IMR-90 (cell line): ENCODE results near the gene MAPK11. TPM values are rescaled to one million over a fixed set of nuclear protein-coding genes. Genes with fewer than 3 reads are reported as not detected.

Source experiments
- ATAC-seq: fragments of 200-7000 bp; cut with Tn5 transposase; 2 replicates; pipeline ENCODE4 v1.9.1; 2020; ENCODE audit warnings: low read depth, mild to moderate bottlenecking, moderate library complexity
- BruUV-seq: library from RNA; stranded (reverse); fragments of 400-500 nt; replicated peaks from 2 replicates; lab custom pipeline; 2021; lab: Mats Ljungman, UMichigan
- CTCF ChIA-PET: fragments of 300-600 bp; formaldehyde crosslinking; extraction: SDS; loops from one replicate; lab custom pipeline; 2021; ENCODE audit warnings: antibody characterized with exemption; lab: Yijun Ruan, JAX
- POLR2A ChIA-PET: fragments of 300-600 bp; sonication (Branson Sonifier 250); formaldehyde crosslinking; loops from one replicate; lab custom pipeline; 2022; ENCODE audit warnings: antibody characterized with exemption; ENCODE audit not compliant: unreplicated experiment; lab: Charles Lee
- DNase-seq: peaks from one replicate; pipeline ENCODE4 v3.0.0; 2013
- H2AFZ ChIP-seq: replicated peaks from 2 replicates; pipeline ENCODE3; 2013; ENCODE audit warnings: low read length, mild to moderate bottlenecking; ENCODE audit not compliant: poor library complexity
- H2AK5ac ChIP-seq: 2 replicates; pipeline ENCODE4 v1.6.1; 2013; ENCODE audit warnings: low read depth, low read length, inconsistent platforms
- H2AK9ac ChIP-seq: replicated peaks from 2 replicates; pipeline ENCODE3; 2013; ENCODE audit warnings: mild to moderate bottlenecking, low read depth, low read length, moderate library complexity; ENCODE audit not compliant: poor library complexity
- H2BK120ac ChIP-seq: 2 replicates; pipeline ENCODE4 v1.6.1; 2013; ENCODE audit warnings: low read depth, low read length, inconsistent platforms
- H2BK15ac ChIP-seq: 3 replicates; pipeline ENCODE4 v1.6.1; 2013; ENCODE audit warnings: low read depth, low read length, inconsistent platforms
- H2BK20ac ChIP-seq: 2 replicates; pipeline ENCODE4 v1.6.1; 2013; ENCODE audit warnings: low read depth, mild to moderate bottlenecking, inconsistent platforms, low read length, moderate library complexity
- H2BK5ac ChIP-seq: 2 replicates; pipeline ENCODE4 v1.6.1; 2013; ENCODE audit warnings: mild to moderate bottlenecking, low read depth, low read length, inconsistent platforms; ENCODE audit not compliant: poor library complexity, severe bottlenecking
- H3K14ac ChIP-seq: replicated peaks from 2 replicates; pipeline ENCODE4 v1.6.1; 2013; ENCODE audit warnings: low read depth, low read length, inconsistent platforms
- H3K18ac ChIP-seq: 2 replicates; pipeline ENCODE4 v1.6.1; 2013; ENCODE audit warnings: low read depth, low read length, control low read depth
- H3K23ac ChIP-seq: 2 replicates; pipeline ENCODE4 v1.6.1; 2013; ENCODE audit warnings: low read depth, low read length, inconsistent platforms
- H3K27ac ChIP-seq: 2 replicates; pipeline ENCODE4 v1.5.1; 2013; ENCODE audit warnings: mild to moderate bottlenecking, control low read depth, low read length; ENCODE audit not compliant: insufficient read depth
- H3K27me3 ChIP-seq: 2 replicates; pipeline ENCODE4 v1.6.1; 2013; ENCODE audit warnings: low read length; ENCODE audit not compliant: control insufficient read depth, insufficient read depth
- H3K36me3 ChIP-seq: 2 replicates; pipeline ENCODE4 v1.6.1; 2013; ENCODE audit warnings: low read length, mixed read lengths; ENCODE audit not compliant: control insufficient read depth, insufficient read depth
- H3K4ac ChIP-seq: 2 replicates; pipeline ENCODE4 v1.6.1; 2013; ENCODE audit warnings: low read depth, low read length, inconsistent platforms
- H3K4me1 ChIP-seq: 2 replicates; pipeline ENCODE4 v1.6.1; 2013; ENCODE audit warnings: low read length, mixed read lengths; ENCODE audit not compliant: control insufficient read depth, insufficient read depth
- H3K4me2 ChIP-seq: 2 replicates; pipeline ENCODE4 v1.6.1; 2013; ENCODE audit warnings: low read depth, mild to moderate bottlenecking, control low read depth, low read length, moderate library complexity
- H3K4me3 ChIP-seq: 2 replicates; pipeline ENCODE4 v1.5.1; 2013; ENCODE audit warnings: low read depth, mild to moderate bottlenecking, control low read depth, low read length, moderate library complexity; ENCODE audit not compliant: insufficient read depth
- H3K56ac ChIP-seq: 2 replicates; pipeline ENCODE4 v1.6.1; 2013; ENCODE audit warnings: low read length, inconsistent platforms; ENCODE audit not compliant: insufficient read depth; ENCODE audit errors: extremely low read depth
- H3K79me1 ChIP-seq, 2 experiments: 2 replicates each; pipeline ENCODE4 v1.6.1; 2013; ENCODE audit warnings: low read length in 2 of 2, inconsistent platforms in 1 of 2, low read depth in 1 of 2
- H3K9ac ChIP-seq: 2 replicates; pipeline ENCODE4 v1.6.1; 2013; ENCODE audit warnings: low read depth, low read length, control low read depth
- H3K9me1 ChIP-seq: 2 replicates; pipeline ENCODE4 v1.6.1; 2013; ENCODE audit warnings: low read length, inconsistent platforms; ENCODE audit not compliant: insufficient read depth
- H3K9me3 ChIP-seq: 2 replicates; pipeline ENCODE4 v1.6.1; 2013; ENCODE audit warnings: low read length; ENCODE audit not compliant: control insufficient read depth, insufficient read depth
- H4K20me1 ChIP-seq: 2 replicates; pipeline ENCODE4 v1.6.1; 2013; ENCODE audit warnings: low read length, inconsistent platforms; ENCODE audit not compliant: insufficient read depth
- H4K5ac ChIP-seq: 2 replicates; pipeline ENCODE4 v1.6.1; 2013; ENCODE audit warnings: mild to moderate bottlenecking, low read depth, low read length, control low read depth
- H4K8ac ChIP-seq, 2 experiments: 2 replicates each; pipeline ENCODE4 v1.6.1; 2013; ENCODE audit warnings: low read depth in 2 of 2, low read length in 2 of 2, control low read depth in 1 of 2, inconsistent platforms in 1 of 2
- H4K91ac ChIP-seq: 2 replicates; pipeline ENCODE4 v1.6.1; 2013; ENCODE audit warnings: low read depth, low read length, inconsistent platforms; ENCODE audit not compliant: insufficient read depth
- CHD1 ChIP-seq: IDR thresholded peaks from 2 replicates; pipeline ENCODE4 v1.6.1; 2012; ENCODE audit warnings: low read depth, low read length, improper control_type of control experiment
- CTCF ChIP-seq: conservative IDR thresholded peaks from 2 replicates; pipeline ENCODE4 v1.5.1; 2012; ENCODE audit warnings: mild to moderate bottlenecking, low read depth, low read length, improper control_type of control experiment
- ELK1 ChIP-seq: fragments of 150-350 bp; IDR thresholded peaks from 2 replicates; pipeline ENCODE4 v1.6.1; 2016; ENCODE audit warnings: low read depth, mild to moderate bottlenecking, low read length, moderate library complexity, borderline replicate concordance
- MXI1 ChIP-seq: IDR thresholded peaks from 2 replicates; pipeline ENCODE4 v1.6.1; 2012; ENCODE audit warnings: low read depth, mild to moderate bottlenecking, low read length, moderate library complexity, borderline replicate concordance
- POLR2A ChIP-seq: IDR thresholded peaks from 2 replicates; pipeline ENCODE4 v1.6.1; 2012; ENCODE audit warnings: mild to moderate bottlenecking, low read depth, low read length
- RAD21 ChIP-seq: IDR thresholded peaks from 2 replicates; pipeline ENCODE4 v1.6.1; 2012; ENCODE audit warnings: low read length, improper control_type of control experiment
- RFX5 ChIP-seq: IDR thresholded peaks from 2 replicates; pipeline ENCODE4 v1.8.0; 2012; ENCODE audit warnings: low read depth, mild to moderate bottlenecking, low read length, moderate library complexity
- WGBS, 2 experiments: methylation state at CpG; one replicate each; pipeline versions ENCODE4 v1.1.5 to v1.1.7; 2013; ENCODE audit warnings: missing lambda C conversion rate in 2 of 2; ENCODE audit not compliant: insufficient read length in 1 of 2; ENCODE audit errors: extremely low coverage in 2 of 2; 5-methylcytosine and 5-hydroxymethylcytosine counted together
- dilution Hi-C: fragments of 300-500 bp; cut with HindIII; formaldehyde crosslinking; loops from one replicate; pipeline ENCODE4 v1.14.3; 2018; ENCODE audit warnings: low sequenced_read_pairs; ENCODE audit not compliant: unreplicated experiment
- in situ Hi-C: fragments of 300-500 bp; cut with MboI; formaldehyde crosslinking; loops from 3 replicates; pipeline ENCODE4 v1.14.3; 2019; ENCODE audit warnings: low sequenced_read_pairs, inconsistent platforms, mixed read lengths
- intact Hi-C: fragments of 100-400 bp; cut with micrococcal nuclease; formaldehyde crosslinking; loops from 2 replicates; pipeline ENCODE4 v1.10.0; 2022
- polyA plus RNA-seq, 3 experiments: library from polyadenylated mRNA; depleted of rRNA; stranded (reverse); fragments of >200 nt; gene quantifications; 2 replicates each; pipeline ENCODE4 v1.2.3, GENCODE V29; 2012; ENCODE audit warnings: low replicate concordance in 1 of 3
- total RNA-seq: library from RNA; depleted of rRNA; stranded (reverse); fragments of >200 nt; gene quantifications from 2 replicates; pipeline ENCODE4 v1.2.3, GENCODE V29; 2012

Gene MAPK11
- total and polyA plus RNA-seq, 2 of the 4 experiments (the other 2 are of a cell fraction), result 8.1 to 14.4 TPM

- H3K4me2 ChIP-seq, result no peak overlapping the region
- WGBS, 2 experiments, result 93% methylated on average over 17 of the region's 30 CpGs; no CpG with 5 or more reads in 1 of the 2 experiments
- H3K9ac ChIP-seq, result no peak overlapping the region
- H3K4me3 ChIP-seq, result no peak overlapping the region
- POLR2A ChIA-PET, result no interaction called here
- H3K18ac ChIP-seq, result no peak overlapping the region
- H4K8ac ChIP-seq, result no peak overlapping the region
- no peak overlapping the region for H4K5ac ChIP-seq
- no peak overlapping the region for H3K14ac ChIP-seq
- DNase-seq, result no peak
- BruUV-seq, result no TSS peak
- in situ Hi-C loops (loop anchor here (10.0 kb wide), 1 partner anchor 46 kb away; the partner anchor contains the start of gene DENND6B), dilution Hi-C loops (no loop called here), intact Hi-C loops (no loop called here)
- H3K4ac ChIP-seq, result no peak overlapping the region
- H3K4me1 ChIP-seq, result peaks cover 8% of the 10 kb centered on the region
- H3K79me1 ChIP-seq, result peaks cover 3 to 49% of the 10 kb centered on the region in 2 experiments; a peak in 2 of 4 replicates
- peak overlapping the region; percentile 43 for H2AFZ ChIP-seq
- H2BK20ac ChIP-seq, result no peak overlapping the region
- H3K27ac ChIP-seq, result no peak overlapping the region
- no peaks in the 10 kb centered on the region for H3K27me3 ChIP-seq
- no peak overlapping the region for H2BK5ac ChIP-seq
- H2BK15ac ChIP-seq, result no peak overlapping the region
- no peaks in the 10 kb centered on the region for H3K9me3 ChIP-seq
- H2AK9ac ChIP-seq, result no peak overlapping the region
- no peak overlapping the region for H3K56ac ChIP-seq
- H2AK5ac ChIP-seq, result no peak overlapping the region
- peaks cover 42% of the 10 kb centered on the region for H4K20me1 ChIP-seq
- no peak overlapping the region for H2BK120ac ChIP-seq
- no peak overlapping the region for H4K91ac ChIP-seq
- no peak for ATAC-seq
- no peak overlapping the region for H3K23ac ChIP-seq
- no peaks in the 10 kb centered on the region for H3K9me1 ChIP-seq
- CTCF ChIA-PET, result no interaction called here
- H3K36me3 ChIP-seq, result peaks cover 91% of the 10 kb centered on the region
- no peak for TF ChIP-seq MXI1
- no peak for TF ChIP-seq CHD1
- no peak for TF ChIP-seq RAD21
- TF ChIP-seq ELK1, result no peak
- no peak for TF ChIP-seq POLR2A
- TF ChIP-seq RFX5, result no peak
- TF ChIP-seq CTCF, result no peak
Measured at GRCh38 chr22:50278956-50279619, 8.9 kb upstream of the MAPK11 start.
